DOHH2 (cell line): ENCODE measurements around the gene GRID2.

Experiments
- CTCF ChIP-seq: fragments of 200-600 bp; sonication (generic); IDR thresholded peaks from one replicate; pipeline ENCODE4 v1.5.1; 2014; ENCODE audit warnings: antibody characterized with exemption, mild to moderate bottlenecking, low read depth, low read length; ENCODE audit not compliant: poor library complexity, severe bottlenecking
- EZH2phosphoT487 ChIP-seq: fragments of 200-600 bp; sonication (generic); IDR thresholded peaks from 2 replicates; pipeline ENCODE4 v1.6.1; 2017; ENCODE audit warnings: borderline replicate concordance, mild to moderate bottlenecking, antibody characterized with exemption, low read length, moderate library complexity, mixed read lengths

- TF ChIP-seq CTCF, result no peak
- no peak for TF ChIP-seq EZH2phosphoT487
These were observed 1447.6 kb downstream of the GRID2 start for GRCh38 chr4:93751411-93751810.
